Cardiac muscle cell (in vitro differentiated cells and primary cell): ENCODE measurements around the gene DPYSL3. TPM values are rescaled to one million over a fixed set of nuclear protein-coding genes. Genes with fewer than 3 reads are reported as not detected.
A peak's percentile ranks its signal among the peaks of the same experiment; 100 is the strongest.

Source experiments
- DNase-seq, 2 donors: peaks; one replicate each; pipeline versions ENCODE4 v3.0.0 to v3.0.0-alpha.2; 2010 to 2017; ENCODE audit warnings: low read depth in 1 of 2, low spot score in 1 of 2
- H3K27ac ChIP-seq: fragments of 200-600 bp; sonication (generic); 2 replicates; pipeline ENCODE4 v1.5.1; 2016
- H3K27me3 ChIP-seq: fragments of 200-600 bp; sonication (generic); 2 replicates; pipeline ENCODE4 v1.6.0; 2016; ENCODE audit warnings: control low read depth
- H3K36me3 ChIP-seq: fragments of 200-600 bp; sonication (generic); 2 replicates; pipeline ENCODE4 v1.5.1; 2016; ENCODE audit warnings: control low read depth
- H3K4me1 ChIP-seq: fragments of 200-600 bp; sonication (generic); 2 replicates; pipeline ENCODE4 v1.8.1; 2017; ENCODE audit warnings: low read depth, mild to moderate bottlenecking, mixed run types
- H3K4me3 ChIP-seq: fragments of 200-600 bp; sonication (generic); 2 replicates; pipeline ENCODE4 v1.5.1; 2016; ENCODE audit warnings: mild to moderate bottlenecking
- H3K9me3 ChIP-seq: fragments of 200-600 bp; sonication (generic); 2 replicates; pipeline ENCODE4 v1.5.1; 2017; ENCODE audit warnings: low read depth, mild to moderate bottlenecking, control low read depth
- CTCF ChIP-seq: IDR thresholded peaks from 2 replicates; pipeline ENCODE4 v1.5.1; 2012; ENCODE audit warnings: low read depth, mild to moderate bottlenecking, low read length
- polyA plus RNA-seq: library from polyadenylated mRNA; unstranded; fragments of >200 nt; fragmentation: Nextera tagmentation; extraction: Ambion mirVana; gene quantifications from 2 replicates; pipeline ENCODE4 v1.2.1, GENCODE V29; 2016
- total RNA-seq: library from RNA; depleted of rRNA; stranded (reverse); fragments of >200 nt; gene quantifications from 2 replicates; pipeline ENCODE4 v1.2.3, GENCODE V29; 2016

The DPYSL3 gene
- total and polyA plus RNA-seq, 2 experiments from 2014 or later, result 86.3 to 129 TPM

GRCh38 chr5:147552897-147553296 lies 43.0 kb upstream of the DPYSL3 start:
- Histone ChIP-seq H3K27me3 (no peaks in the 10 kb centered on the region), H3K27ac (no peak overlapping the region), H3K4me3 (no peak overlapping the region), H3K9me3 (no peaks in the 10 kb centered on the region), H3K36me3 (no peaks in the 10 kb centered on the region), H3K4me1 (peaks cover 5% of the 10 kb centered on the region)
- no peak for TF ChIP-seq CTCF
- no peak for DNase-seq

- no peak for TF ChIP-seq CTCF
- Histone ChIP-seq H3K9me3 (no peaks in the 10 kb centered on the region), H3K27me3 (no peaks in the 10 kb centered on the region), H3K4me3 (no peak overlapping the region), H3K4me1 (peaks cover 5% of the 10 kb centered on the region), H3K36me3 (no peaks in the 10 kb centered on the region), H3K27ac (no peak overlapping the region)
- DNase-seq, result no peak
Observed at GRCh38 chr5:147551677-147552076, 41.8 kb upstream of the DPYSL3 start.

- Histone ChIP-seq H3K27me3 (no peaks in the 10 kb centered on the region), H3K9me3 (no peaks in the 10 kb centered on the region), H3K4me1 (peaks cover 5% of the 10 kb centered on the region), H3K27ac (no peak overlapping the region), H3K36me3 (no peaks in the 10 kb centered on the region), H3K4me3 (no peak overlapping the region)
- DNase-seq, result peak in 1 of 2 donors; percentile 74
- TF ChIP-seq CTCF, result no peak
Observed at GRCh38 chr5:147547730-147548129, 37.9 kb upstream of the DPYSL3 start.

- no peak for DNase-seq
- no peak for TF ChIP-seq CTCF
- H3K36me3 ChIP-seq, result no peaks in the 10 kb centered on the region
Observed at GRCh38 chr5:147544556-147544955, 34.7 kb upstream of the DPYSL3 start.

GRCh38 chr5:147539053-147539452 lies 29.2 kb upstream of the DPYSL3 start:
- Histone ChIP-seq H3K27ac (no peak overlapping the region), H3K36me3 (no peaks in the 10 kb centered on the region), H3K4me1 (no peaks in the 10 kb centered on the region), H3K4me3 (no peak overlapping the region), H3K27me3 (no peaks in the 10 kb centered on the region), H3K9me3 (no peaks in the 10 kb centered on the region)
- peak in 1 of 2 donors; percentile 48 for DNase-seq
- no peak for TF ChIP-seq CTCF

More at GRCh38 chr5:147544556-147544955, 34.7 kb upstream of the DPYSL3 start:
- H3K4me1 ChIP-seq, result peaks cover 5% of the 10 kb centered on the region
- H3K27me3 ChIP-seq, result no peaks in the 10 kb centered on the region
- no peak overlapping the region for H3K4me3 ChIP-seq
- H3K27ac ChIP-seq, result no peak overlapping the region
- no peaks in the 10 kb centered on the region for H3K9me3 ChIP-seq

- H3K4me3 ChIP-seq, result no peak overlapping the region
- TF ChIP-seq CTCF, result no peak
- no peaks in the 10 kb centered on the region for H3K27me3 ChIP-seq
- DNase-seq, result peak in 1 of 2 donors; percentile 59
- H3K27ac ChIP-seq, result no peak overlapping the region
- H3K9me3 ChIP-seq, result no peaks in the 10 kb centered on the region
- no peaks in the 10 kb centered on the region for H3K4me1 ChIP-seq
- H3K36me3 ChIP-seq, result no peaks in the 10 kb centered on the region
Observed at GRCh38 chr5:147538236-147538635, 28.4 kb upstream of the DPYSL3 start.
